ENCODE results near the gene FKRP.

Gene FKRP

GRCh38 chr19:46746281-46747057 lies 612 bp downstream of the FKRP start, which contains the start of gene STRN4:
STRN4 (minus strand) TSS chr19:46746450; CDS start chr19:46746430, 20 bp downstream.
- H3K4me3 ChIP-seq (ENCODE audit: low read length in 2 of 2), result peak within 1 kb of the TSS; percentile 88 to 89
- no peaks in the 10 kb centered on the region for H3K27me3 ChIP-seq (ENCODE audit: control insufficient read depth in 1 of 2, insufficient read depth in 2 of 2, low read length in 2 of 2)
- H3K4me1 ChIP-seq (ENCODE audit: control insufficient read depth, insufficient read depth, low read length), result peaks cover 40% of the 10 kb centered on the region
- peaks cover 4 to 5% of the 10 kb centered on the region in 2 donors for H3K36me3 ChIP-seq (ENCODE audit: control insufficient read depth in 2 of 2, insufficient read depth in 2 of 2, low read length in 2 of 2)
- no peaks in the 10 kb centered on the region for H3K9me3 ChIP-seq (ENCODE audit: control insufficient read depth in 2 of 2, low read length in 2 of 2)
- H3K9ac ChIP-seq (ENCODE audit: low read length in 2 of 2), result peak within 1 kb of the TSS; percentile 76 to 92
- no peak within 1 kb of the TSS for H3K27ac ChIP-seq (ENCODE audit: low read length)

GRCh38 chr19:46748325-46749109 lies 2.7 kb downstream of the FKRP start:
- no peaks in the 10 kb centered on the region for H3K27me3 ChIP-seq (ENCODE audit: control insufficient read depth in 1 of 2, insufficient read depth in 2 of 2, low read length in 2 of 2)
- no peak overlapping the region for H3K4me3 ChIP-seq (ENCODE audit: low read length in 2 of 2)
- peaks cover 0 to 12% of the 10 kb centered on the region in 2 donors for H3K36me3 ChIP-seq (ENCODE audit: control insufficient read depth in 2 of 2, insufficient read depth in 2 of 2, low read length in 2 of 2)
- no peaks in the 10 kb centered on the region for H3K9me3 ChIP-seq (ENCODE audit: control insufficient read depth in 2 of 2, low read length in 2 of 2)
- no peak overlapping the region for H3K9ac ChIP-seq (ENCODE audit: low read length in 2 of 2)
- H3K4me1 ChIP-seq (ENCODE audit: control insufficient read depth, insufficient read depth, low read length), result peaks cover 30% of the 10 kb centered on the region
- no peak overlapping the region for H3K27ac ChIP-seq (ENCODE audit: low read length)

GRCh38 chr19:46753420-46754155 lies 7.7 kb downstream of the FKRP start:
- Histone ChIP-seq H3K9ac (ENCODE audit: low read length in 2 of 2) (no peak overlapping the region), H3K36me3 (ENCODE audit: control insufficient read depth in 2 of 2, insufficient read depth in 2 of 2, low read length in 2 of 2) (peaks cover 0 to 20% of the 10 kb centered on the region in 2 donors), H3K9me3 (ENCODE audit: control insufficient read depth in 2 of 2, low read length in 2 of 2) (no peaks in the 10 kb centered on the region), H3K27ac (ENCODE audit: low read length) (no peak overlapping the region), H3K4me3 (ENCODE audit: low read length in 2 of 2) (no peak overlapping the region), H3K27me3 (ENCODE audit: control insufficient read depth in 1 of 2, insufficient read depth in 2 of 2, low read length in 2 of 2) (no peaks in the 10 kb centered on the region), H3K4me1 (ENCODE audit: control insufficient read depth, insufficient read depth, low read length) (peaks cover 15% of the 10 kb centered on the region)

- Histone ChIP-seq H3K27me3 (ENCODE audit: control insufficient read depth in 1 of 2, insufficient read depth in 2 of 2, low read length in 2 of 2) (no peaks in the 10 kb centered on the region), H3K36me3 (ENCODE audit: control insufficient read depth in 2 of 2, insufficient read depth in 2 of 2, low read length in 2 of 2) (peaks cover 0 to 16% of the 10 kb centered on the region in 2 donors), H3K27ac (ENCODE audit: low read length) (no peak overlapping the region), H3K9me3 (ENCODE audit: control insufficient read depth in 2 of 2, low read length in 2 of 2) (no peaks in the 10 kb centered on the region), H3K9ac (ENCODE audit: low read length in 2 of 2) (no peak overlapping the region), H3K4me3 (ENCODE audit: low read length in 2 of 2) (no peak overlapping the region), H3K4me1 (ENCODE audit: control insufficient read depth, insufficient read depth, low read length) (peaks cover 12% of the 10 kb centered on the region)
Measured at GRCh38 chr19:46755077-46755852, 9.4 kb downstream of the FKRP start.

GRCh38 chr19:46755853-46756543 lies 10.1 kb downstream of the FKRP start:
- Histone ChIP-seq H3K9me3 (ENCODE audit: control insufficient read depth in 2 of 2, low read length in 2 of 2) (no peaks in the 10 kb centered on the region), H3K9ac (ENCODE audit: low read length in 2 of 2) (no peak overlapping the region), H3K4me1 (ENCODE audit: control insufficient read depth, insufficient read depth, low read length) (peaks cover 11% of the 10 kb centered on the region), H3K4me3 (ENCODE audit: low read length in 2 of 2) (no peak overlapping the region), H3K27ac (ENCODE audit: low read length) (no peak overlapping the region), H3K36me3 (ENCODE audit: control insufficient read depth in 2 of 2, insufficient read depth in 2 of 2, low read length in 2 of 2) (peaks cover 0 to 16% of the 10 kb centered on the region in 2 donors), H3K27me3 (ENCODE audit: control insufficient read depth in 1 of 2, insufficient read depth in 2 of 2, low read length in 2 of 2) (no peaks in the 10 kb centered on the region)

GRCh38 chr19:46756544-46756888 lies 10.7 kb downstream of the FKRP start:
- Histone ChIP-seq H3K4me3 (ENCODE audit: low read length in 2 of 2) (no peak overlapping the region), H3K9ac (ENCODE audit: low read length in 2 of 2) (no peak overlapping the region), H3K27ac (ENCODE audit: low read length) (no peak overlapping the region), H3K9me3 (ENCODE audit: control insufficient read depth in 2 of 2, low read length in 2 of 2) (no peaks in the 10 kb centered on the region), H3K27me3 (ENCODE audit: control insufficient read depth in 1 of 2, insufficient read depth in 2 of 2, low read length in 2 of 2) (no peaks in the 10 kb centered on the region), H3K4me1 (ENCODE audit: control insufficient read depth, insufficient read depth, low read length) (peaks cover 11% of the 10 kb centered on the region), H3K36me3 (ENCODE audit: control insufficient read depth in 2 of 2, insufficient read depth in 2 of 2, low read length in 2 of 2) (peaks cover 0 to 16% of the 10 kb centered on the region in 2 donors)

- no peaks in the 10 kb centered on the region for H3K27me3 ChIP-seq (ENCODE audit: control insufficient read depth in 1 of 2, insufficient read depth in 2 of 2, low read length in 2 of 2)
- no peak overlapping the region for H3K4me3 ChIP-seq (ENCODE audit: low read length in 2 of 2)
- peaks cover 0 to 7% of the 10 kb centered on the region in 2 donors for H3K36me3 ChIP-seq (ENCODE audit: control insufficient read depth in 2 of 2, insufficient read depth in 2 of 2, low read length in 2 of 2)
- no peaks in the 10 kb centered on the region for H3K9me3 ChIP-seq (ENCODE audit: control insufficient read depth in 2 of 2, low read length in 2 of 2)
- H3K27ac ChIP-seq (ENCODE audit: low read length), result no peak overlapping the region
- peaks cover 11% of the 10 kb centered on the region for H3K4me1 ChIP-seq (ENCODE audit: control insufficient read depth, insufficient read depth, low read length)
- no peak overlapping the region for H3K9ac ChIP-seq (ENCODE audit: low read length in 2 of 2)
Measured at GRCh38 chr19:46759206-46759605, 13.3 kb downstream of the FKRP start.

- Histone ChIP-seq H3K27me3 (ENCODE audit: control insufficient read depth in 1 of 2, insufficient read depth in 2 of 2, low read length in 2 of 2) (no peaks in the 10 kb centered on the region), H3K27ac (ENCODE audit: low read length) (no peak overlapping the region), H3K4me3 (ENCODE audit: low read length in 2 of 2) (no peak overlapping the region), H3K9ac (ENCODE audit: low read length in 2 of 2) (no peak overlapping the region), H3K9me3 (ENCODE audit: control insufficient read depth in 2 of 2, low read length in 2 of 2) (no peaks in the 10 kb centered on the region), H3K4me1 (ENCODE audit: control insufficient read depth, insufficient read depth, low read length) (peaks cover 11% of the 10 kb centered on the region), H3K36me3 (ENCODE audit: control insufficient read depth in 2 of 2, insufficient read depth in 2 of 2, low read length in 2 of 2) (peaks cover 0 to 7% of the 10 kb centered on the region in 2 donors)
Measured at GRCh38 chr19:46759817-46760333, 14.0 kb downstream of the FKRP start.

GRCh38 chr19:46760363-46760762 lies 14.5 kb downstream of the FKRP start:
- Histone ChIP-seq H3K4me1 (ENCODE audit: control insufficient read depth, insufficient read depth, low read length) (peaks cover 9% of the 10 kb centered on the region), H3K27me3 (ENCODE audit: control insufficient read depth in 1 of 2, insufficient read depth in 2 of 2, low read length in 2 of 2) (no peaks in the 10 kb centered on the region), H3K27ac (ENCODE audit: low read length) (no peak overlapping the region), H3K9ac (ENCODE audit: low read length in 2 of 2) (no peak overlapping the region), H3K36me3 (ENCODE audit: control insufficient read depth in 2 of 2, insufficient read depth in 2 of 2, low read length in 2 of 2) (peaks cover 0 to 7% of the 10 kb centered on the region in 2 donors), H3K9me3 (ENCODE audit: control insufficient read depth in 2 of 2, low read length in 2 of 2) (no peaks in the 10 kb centered on the region), H3K4me3 (ENCODE audit: low read length in 2 of 2) (no peak overlapping the region)

Data from stomach smooth muscle (tissue), 2 donors.